ENCODE data around the gene DNAJA3.

- TF ChIP-seq CTCF (IDR thresholded peaks at IDR 0.05) (no peak), POLR2A (IDR thresholded peaks at IDR 0.05) (no peak)
Measured at GRCh38 chr16:4401510-4401909, 24.2 kb upstream of the DNAJA3 start.
